ENCODE measurements around the gene VIPR2.

The VIPR2 gene

GRCh38 chr7:159160450-159160849, 15.8 kb upstream of the VIPR2 start:
- no peaks in the 10 kb centered on the region for H3K9me3 ChIP-seq (replicated peaks; ENCODE audit: insufficient read depth, low read length)
- H3K79me2 ChIP-seq (ENCODE audit: low read length) = no peaks in the 10 kb centered on the region
- H3K4me2 ChIP-seq (ENCODE audit: low read depth, low read length) = no peak overlapping the region
- TF ChIP-seq EZH2 (optimal IDR thresholded peaks at IDR 0.05; ENCODE audit: low read depth, low read length) (no peak), CTCF (IDR thresholded peaks at IDR 0.05; ENCODE audit: low read length) (no peak)
- no peak overlapping the region for H2AFZ ChIP-seq (ENCODE audit: low read length)
- no peak for DNase-seq
- H3F3A ChIP-seq (ENCODE audit: insufficient read depth, low read length) = no peaks in the 10 kb centered on the region
- H3K27me3 ChIP-seq (replicated peaks; ENCODE audit: insufficient read depth, low read length) = peaks cover 15% of the 10 kb centered on the region; the same call in 1 of the 2 replicates
- H3K9me2 ChIP-seq (replicated peaks; ENCODE audit: insufficient read depth, low read length) = no peaks in the 10 kb centered on the region
- H3K4me3 ChIP-seq (ENCODE audit: low read length) = no peak overlapping the region
- H3K9ac ChIP-seq (ENCODE audit: low read length) = no peak overlapping the region
- no peaks in the 10 kb centered on the region for H3K36me3 ChIP-seq (replicated peaks; ENCODE audit: insufficient read depth, low read length)
- H4K20me1 ChIP-seq (ENCODE audit: insufficient read depth, low read length) = no peaks in the 10 kb centered on the region
- no peak overlapping the region for H3K27ac ChIP-seq (ENCODE audit: low read length)
- H3K4me1 ChIP-seq (ENCODE audit: low read length) = no peaks in the 10 kb centered on the region

- Histone ChIP-seq H3F3A (ENCODE audit: insufficient read depth, low read length) (no peaks in the 10 kb centered on the region), H3K4me1 (ENCODE audit: low read length) (no peaks in the 10 kb centered on the region), H3K27ac (ENCODE audit: low read length) (no peak overlapping the region), H3K79me2 (ENCODE audit: low read length) (no peaks in the 10 kb centered on the region), H3K4me3 (ENCODE audit: low read length) (no peak overlapping the region), H3K9me3 (replicated peaks; ENCODE audit: insufficient read depth, low read length) (no peaks in the 10 kb centered on the region), H3K9ac (ENCODE audit: low read length) (no peak overlapping the region), H2AFZ (ENCODE audit: low read length) (no peak overlapping the region), H4K20me1 (ENCODE audit: insufficient read depth, low read length) (no peaks in the 10 kb centered on the region), H3K9me2 (replicated peaks; ENCODE audit: insufficient read depth, low read length) (no peaks in the 10 kb centered on the region), H3K4me2 (ENCODE audit: low read depth, low read length) (no peak overlapping the region), H3K27me3 (replicated peaks; ENCODE audit: insufficient read depth, low read length) (peaks cover 15% of the 10 kb centered on the region; the same call in 1 of the 2 replicates), H3K36me3 (replicated peaks; ENCODE audit: insufficient read depth, low read length) (no peaks in the 10 kb centered on the region)
- no peak for DNase-seq
- TF ChIP-seq EZH2 (optimal IDR thresholded peaks at IDR 0.05; ENCODE audit: low read depth, low read length) (no peak), CTCF (IDR thresholded peaks at IDR 0.05; ENCODE audit: low read length) (no peak), EZH2phosphoT487 (IDR thresholded peaks at IDR 0.05; ENCODE audit: low read length) (no peak)
Measured at GRCh38 chr7:159159731-159160130, 15.1 kb upstream of the VIPR2 start.

GRCh38 chr7:159158888-159159405, 14.3 kb upstream of the VIPR2 start:
- TF ChIP-seq CTCF (IDR thresholded peaks at IDR 0.05; ENCODE audit: low read length) (no peak), EZH2phosphoT487 (IDR thresholded peaks at IDR 0.05; ENCODE audit: low read length) (no peak), EZH2 (optimal IDR thresholded peaks at IDR 0.05; ENCODE audit: low read depth, low read length) (no peak)
- no peaks in the 10 kb centered on the region for H3K9me2 ChIP-seq (replicated peaks; ENCODE audit: insufficient read depth, low read length)
- H4K20me1 ChIP-seq (ENCODE audit: insufficient read depth, low read length) = no peaks in the 10 kb centered on the region
- H3K9ac ChIP-seq (ENCODE audit: low read length) = no peak overlapping the region
- no peaks in the 10 kb centered on the region for H3K9me3 ChIP-seq (replicated peaks; ENCODE audit: insufficient read depth, low read length)
- no peaks in the 10 kb centered on the region for H3K79me2 ChIP-seq (ENCODE audit: low read length)
- peaks cover 15% of the 10 kb centered on the region; the same call in 1 of the 2 replicates for H3K27me3 ChIP-seq (replicated peaks; ENCODE audit: insufficient read depth, low read length)
- H3K36me3 ChIP-seq (replicated peaks; ENCODE audit: insufficient read depth, low read length) = no peaks in the 10 kb centered on the region
- DNase-seq = no peak
- no peak overlapping the region for H3K4me3 ChIP-seq (ENCODE audit: low read length)
- H3K4me1 ChIP-seq (ENCODE audit: low read length) = no peaks in the 10 kb centered on the region
- H3K4me2 ChIP-seq (ENCODE audit: low read depth, low read length) = no peak overlapping the region
- H2AFZ ChIP-seq (ENCODE audit: low read length) = no peak overlapping the region
- no peaks in the 10 kb centered on the region for H3F3A ChIP-seq (ENCODE audit: insufficient read depth, low read length)
- H3K27ac ChIP-seq (ENCODE audit: low read length) = no peak overlapping the region

Data from MM.1S (cell line).